ENCODE data around the gene IQCN.

Gene IQCN

DNA sequence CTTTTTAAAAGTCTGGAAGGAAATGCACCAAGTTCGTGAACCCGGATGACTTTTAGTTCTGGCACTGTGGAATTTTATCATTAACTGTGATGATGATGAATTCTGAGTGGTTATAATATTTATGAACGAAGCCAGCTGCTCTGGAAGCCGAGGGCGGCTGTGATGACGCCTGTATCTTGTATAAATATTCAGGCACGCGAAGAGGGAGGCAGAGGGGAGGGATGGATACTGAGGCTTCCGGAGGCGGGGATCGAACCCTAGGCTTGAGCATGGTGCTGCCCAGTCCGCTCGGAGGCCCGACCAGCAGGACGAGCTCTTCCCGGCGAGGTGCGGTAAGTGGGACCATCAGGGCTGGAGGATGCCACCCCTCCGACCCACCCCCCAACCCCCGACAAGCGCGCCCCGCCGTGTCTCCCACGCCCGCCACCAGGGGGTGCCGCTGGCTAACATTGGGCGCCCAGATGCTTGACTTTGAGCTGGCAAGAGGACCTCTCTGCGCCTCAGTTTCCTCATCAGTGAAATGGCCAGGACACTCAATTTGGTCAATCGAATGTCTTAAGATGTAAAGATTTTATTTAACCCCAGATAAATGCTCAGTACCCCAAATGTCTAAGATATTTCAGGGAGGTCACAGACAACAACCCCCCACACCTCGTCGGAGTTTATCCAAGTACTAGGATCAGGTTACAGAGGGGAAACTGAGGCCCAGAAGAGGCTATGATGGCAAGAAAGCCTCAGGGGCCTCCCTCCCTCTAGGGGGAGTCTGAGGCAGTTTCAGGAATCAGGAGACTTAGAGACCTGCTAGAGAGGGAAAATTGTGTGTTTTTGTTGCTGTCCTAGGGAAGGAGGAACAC is 65.9 kb downstream of the IQCN start:
- H3K27ac ChIP-seq, result no peak overlapping the region
- TF ChIP-seq CTCF (conservative IDR thresholded peaks at IDR 0.05) (peak; percentile 90), ZFX (IDR thresholded peaks at IDR 0.05) (no peak)

Measured in C4-2B (cell line).